Inferior parietal cortex (tissue), 1 donor: ENCODE results near the gene CCDC122.
A peak's percentile ranks its signal among the peaks of the same experiment; 100 is the strongest.

Source experiments
- DNase-seq: peaks from one replicate; pipeline ENCODE4 v3.0.0-alpha.2; 2016; ENCODE audit errors: extremely low spot score

CCDC122 gene

DNA sequence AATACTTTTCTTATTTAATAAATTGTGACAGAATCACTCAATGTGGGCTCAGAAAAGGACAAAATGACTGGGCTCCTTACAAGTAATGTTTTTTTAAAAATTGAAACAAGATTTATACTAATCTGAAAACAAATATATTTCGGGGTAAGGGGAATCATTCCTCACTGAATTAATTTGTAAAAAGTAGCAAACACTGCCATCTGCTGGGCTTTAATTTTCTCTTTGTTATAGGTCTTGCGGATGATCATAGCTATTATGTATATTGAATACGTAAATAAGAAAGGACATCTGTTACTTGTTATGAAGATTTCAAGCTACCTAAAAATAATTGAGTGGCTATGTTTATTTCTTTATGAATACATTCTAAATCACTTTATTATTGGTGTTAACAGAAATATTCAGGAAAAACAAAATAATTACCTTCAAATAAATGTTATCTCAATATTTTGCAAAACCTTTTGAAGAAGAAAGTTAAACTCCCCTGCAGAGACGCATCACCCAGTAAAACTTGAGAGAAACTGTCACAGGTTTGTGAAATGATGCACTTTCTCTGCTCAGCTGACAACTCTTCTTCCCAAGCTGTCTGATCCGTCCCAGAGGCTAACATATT is 75.0 kb downstream of the CCDC122 start:
- DNase-seq: peak; percentile 96

DNA sequence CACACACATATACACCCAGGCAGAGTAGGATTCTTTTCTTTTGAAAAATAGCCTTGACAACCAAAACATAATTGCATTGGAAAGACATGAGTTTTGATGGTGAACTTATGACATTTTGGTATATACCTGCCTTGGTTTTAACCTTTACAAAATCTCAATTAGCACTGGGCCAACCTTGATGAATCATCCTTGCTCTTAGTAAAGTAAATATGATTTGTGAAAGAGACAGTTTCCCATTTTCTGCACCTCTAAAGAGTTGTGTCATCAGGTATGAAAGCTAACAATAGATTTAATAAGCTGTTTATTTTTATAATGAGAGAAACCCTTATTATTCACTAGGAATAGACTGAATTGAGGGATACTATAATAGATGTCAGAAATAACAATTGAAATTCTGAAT is 77.0 kb downstream of the CCDC122 start:
- no peak for DNase-seq

DNA sequence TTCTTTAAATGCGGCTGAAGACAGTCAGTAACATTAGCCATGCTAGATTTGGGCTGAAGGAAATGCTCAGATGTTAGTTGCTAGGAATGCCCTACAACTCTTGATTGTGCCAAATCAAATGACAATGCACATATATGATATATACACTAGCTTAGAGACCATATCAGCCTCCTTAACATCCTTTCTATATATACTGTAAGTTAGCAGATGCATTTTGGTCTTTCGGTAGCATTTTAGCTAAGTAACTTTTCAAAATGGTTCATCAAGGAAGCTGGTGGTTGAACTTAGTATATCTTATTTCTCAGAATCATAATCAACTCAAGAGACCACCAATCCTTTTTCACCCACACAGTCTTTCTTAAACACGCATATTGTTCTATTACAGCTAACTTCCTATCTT is 78.7 kb downstream of the CCDC122 start:
- DNase-seq: no peak

DNA sequence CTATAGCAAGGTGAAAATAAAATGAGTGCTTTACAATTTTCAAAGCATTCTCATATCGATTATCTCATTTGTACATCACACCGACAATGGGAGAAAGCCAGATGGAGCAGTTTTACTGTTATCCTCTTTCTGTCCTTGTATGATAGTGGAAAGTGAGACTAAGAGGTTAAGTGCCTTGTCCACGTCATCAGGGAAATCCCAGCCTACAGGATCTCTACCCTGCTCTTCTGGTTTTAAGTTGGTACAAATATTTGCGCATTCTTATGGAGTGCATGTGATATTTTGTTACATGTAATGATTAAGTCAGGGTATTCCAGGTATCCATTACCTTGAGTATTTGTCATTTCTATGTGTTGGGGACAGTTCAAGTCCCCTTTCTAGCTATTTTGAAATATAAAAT is 80.3 kb downstream of the CCDC122 start:
- DNase-seq: no peak

DNA sequence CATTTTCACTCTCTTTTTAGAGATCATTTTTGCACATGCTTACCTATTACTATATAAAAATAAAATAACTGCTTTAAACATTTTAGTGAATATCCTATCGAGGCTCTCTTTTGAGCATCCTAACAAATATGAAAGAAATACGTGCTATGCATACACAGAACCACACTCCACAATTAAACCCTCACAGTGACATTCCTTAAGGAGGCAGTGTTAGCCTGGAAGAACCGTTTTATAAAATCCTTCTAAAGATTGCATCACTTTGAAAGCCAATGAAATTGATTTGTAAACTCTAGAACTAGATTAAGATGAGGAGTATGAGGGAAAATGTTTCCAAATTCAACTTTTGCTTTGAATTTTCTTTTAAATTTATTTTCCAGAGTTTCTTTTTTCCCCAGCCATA is 81.7 kb downstream of the CCDC122 start:
- no peak for DNase-seq

DNA sequence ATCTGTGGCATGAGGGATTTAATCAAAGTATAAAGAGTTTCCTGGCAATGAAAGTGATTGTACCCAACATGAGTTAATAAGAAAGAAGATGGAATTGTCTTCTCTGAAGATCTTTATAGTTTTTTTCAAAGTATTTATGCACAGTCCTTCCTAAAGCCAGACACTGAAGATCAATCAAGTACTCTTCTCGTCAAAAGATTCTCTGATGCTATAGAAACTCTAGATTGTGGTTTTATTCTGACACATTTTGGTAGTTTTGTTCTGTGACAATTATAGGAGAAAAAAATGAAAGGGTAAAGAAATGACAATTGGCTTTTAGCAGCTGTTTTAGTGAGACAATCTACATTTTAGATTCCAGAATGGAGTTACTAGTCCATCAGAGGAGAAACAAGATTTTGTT is 82.4 kb downstream of the CCDC122 start:
- DNase-seq: no peak

DNA sequence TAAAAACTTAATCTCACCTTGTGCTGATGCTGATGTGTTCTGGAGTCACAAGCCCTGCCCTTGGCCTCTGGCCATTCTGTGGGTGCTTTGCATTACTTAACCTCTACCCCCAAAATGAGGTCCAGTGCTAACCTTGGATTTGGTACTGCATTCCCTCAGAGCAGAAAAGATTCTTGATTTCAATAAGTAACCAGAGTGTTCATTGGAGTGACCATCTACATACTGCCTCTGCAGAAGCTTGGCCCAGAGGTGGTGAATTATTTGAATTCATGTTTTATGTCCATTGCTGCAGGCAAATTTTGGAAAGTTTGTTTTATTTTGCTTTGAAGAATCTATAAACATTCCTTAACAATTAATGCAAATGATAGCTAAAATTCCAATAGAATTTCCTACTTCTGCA is 85.1 kb downstream of the CCDC122 start:
- no peak for DNase-seq

DNA sequence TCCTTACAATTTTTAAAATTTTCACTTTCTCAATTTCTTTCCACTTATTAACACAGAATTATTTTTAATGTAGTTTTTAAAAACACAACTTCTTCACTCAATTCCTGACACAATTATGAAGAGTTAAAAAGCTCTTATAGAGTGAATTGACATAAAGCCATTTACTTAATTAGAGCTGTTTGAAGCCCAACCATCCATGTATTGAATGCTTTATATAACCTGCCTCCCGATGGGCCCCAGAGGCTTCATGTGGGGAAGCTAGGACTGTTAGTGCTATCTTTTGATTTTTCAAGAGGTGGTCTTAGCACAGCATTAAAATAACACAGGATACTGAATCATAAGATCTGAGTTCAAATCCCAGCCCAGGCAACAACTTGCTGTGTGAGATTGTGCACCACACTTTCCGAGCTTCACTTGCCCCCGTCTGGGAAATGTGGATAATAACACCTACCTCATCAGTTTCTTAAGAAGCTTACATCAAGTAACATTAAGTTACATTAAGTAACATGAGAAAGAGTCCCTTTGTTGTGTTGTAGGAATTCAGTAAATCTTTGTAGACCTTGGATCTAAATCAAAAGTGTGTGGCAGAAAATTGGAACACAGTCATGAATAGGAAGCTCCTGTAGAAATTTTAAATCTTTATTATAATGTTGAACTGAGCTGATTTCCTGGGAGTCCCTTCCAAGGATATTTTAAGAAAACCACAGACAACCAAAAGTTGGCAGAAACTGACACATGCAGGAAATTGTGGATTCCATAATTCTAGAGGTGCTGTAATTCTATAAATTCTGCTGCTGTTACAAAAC is 87.3 kb downstream of the CCDC122 start:
- DNase-seq: no peak

DNA sequence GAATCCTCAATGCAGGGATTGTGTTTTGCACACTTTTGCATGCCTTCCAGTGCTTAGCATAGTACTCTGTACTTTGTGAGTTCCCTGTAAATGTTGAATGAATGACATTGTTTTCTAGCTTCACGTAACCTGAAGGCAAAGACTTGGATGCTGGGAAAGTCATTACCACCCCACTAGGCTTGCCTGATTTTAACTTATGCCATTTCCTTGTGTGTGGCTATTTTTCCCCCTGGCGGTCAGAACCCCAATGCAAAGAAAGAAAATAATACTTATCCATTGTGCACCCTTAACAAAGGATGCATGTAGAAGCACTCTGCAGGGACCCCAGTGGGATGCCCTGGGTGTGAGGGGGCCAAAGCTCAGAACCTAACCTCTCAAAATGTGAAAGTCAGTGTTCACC is 91.5 kb downstream of the CCDC122 start:
- DNase-seq: peak; percentile 53

DNA sequence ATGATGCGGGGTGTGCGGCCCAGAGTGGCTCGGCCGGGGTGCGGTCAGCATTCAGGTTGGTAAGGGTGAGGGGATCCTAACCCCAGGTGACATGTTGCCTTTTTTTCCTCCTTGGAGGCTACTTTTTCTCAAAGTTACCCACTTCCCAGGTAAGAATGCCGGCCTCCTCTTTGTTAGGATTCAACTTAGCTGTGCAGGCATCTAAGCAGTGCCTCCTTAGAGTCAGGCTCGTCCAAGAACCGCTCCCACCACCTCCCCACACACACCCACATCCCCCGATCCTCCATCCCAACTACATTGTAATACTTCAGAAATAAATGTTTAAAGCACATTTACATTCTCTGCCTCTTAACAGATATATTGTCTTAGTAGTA is 92.0 kb downstream of the CCDC122 start:
- no peak for DNase-seq

DNA sequence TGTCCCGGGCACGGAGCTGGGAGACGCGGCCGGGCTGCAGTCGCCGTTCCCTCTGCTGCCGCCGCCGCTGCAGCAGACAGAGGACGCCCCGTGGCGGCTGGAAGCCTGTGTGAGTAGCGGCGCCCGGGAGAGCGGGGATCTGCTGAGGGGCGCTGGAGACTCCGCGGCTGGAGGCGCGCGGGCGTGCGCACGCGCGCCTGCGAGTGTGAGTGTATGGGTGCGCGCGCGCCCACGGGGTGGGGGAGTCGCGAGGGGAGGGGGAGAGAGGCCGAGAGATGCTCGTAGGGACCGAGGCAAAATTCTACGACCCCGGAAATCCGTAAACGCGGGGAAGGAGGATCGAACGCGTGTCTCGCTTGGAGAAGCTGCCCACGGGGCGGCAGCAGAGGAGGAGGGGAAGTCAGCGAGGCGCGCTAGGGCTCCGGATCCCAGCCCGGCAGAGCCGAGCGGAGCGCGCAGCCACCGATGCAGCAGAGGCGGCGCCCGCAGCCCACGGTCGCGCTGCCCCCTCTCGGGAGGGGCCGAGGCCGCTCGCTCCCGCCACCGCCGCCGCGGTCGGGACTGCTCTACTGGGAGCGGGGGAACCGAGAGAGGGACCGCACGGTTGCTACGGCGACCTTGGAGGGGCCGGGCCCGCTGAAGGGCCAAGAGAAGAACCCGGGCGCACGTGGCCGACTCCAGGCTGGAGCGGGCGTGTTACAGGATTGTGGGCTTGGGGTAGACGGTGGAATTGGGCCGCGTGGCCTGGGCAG is 92.6 kb downstream of the CCDC122 start, which contains the start of gene ENOX1:
Gene ENOX1 (minus strand): TSS at position 207 of the 752 bp plus-strand sequence.
- DNase-seq: peak; percentile 83

DNA sequence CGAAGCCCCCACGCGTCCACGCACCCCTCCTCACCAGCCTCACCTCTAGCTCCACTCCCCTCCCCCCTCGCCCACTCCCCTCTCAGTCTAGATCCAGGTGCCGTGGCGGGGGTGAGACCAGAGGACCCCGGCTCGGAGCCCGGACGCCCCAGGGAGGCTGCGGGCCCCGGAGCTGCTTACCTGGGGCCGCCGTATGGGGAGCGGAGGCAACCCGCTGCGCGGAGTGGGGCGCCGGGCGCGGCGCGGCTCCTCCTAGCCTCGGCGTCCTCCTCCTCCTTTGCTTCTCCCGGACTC is 93.1 kb downstream of the CCDC122 start:
- DNase-seq: no peak
